UCSD-AML1 (cell line): ENCODE results near the gene MAPKAP1.
"Not testable (repeated sequence)": the region's sequence is repeated elsewhere in the genome, so short reads cannot be mapped to it uniquely, and the experiment has no call there.

Source experiments
- DNase-seq: peaks from one replicate; lab custom pipeline; 2025; ENCODE audit not compliant: unreplicated experiment; lab: John Stamatoyannopoulos, UW

Gene MAPKAP1

GRCh38 chr9:125570246-125570645 lies 136.8 kb downstream of the MAPKAP1 start:
- no peak for DNase-seq

- no peak for DNase-seq
Measured at GRCh38 chr9:125568621-125569020, 138.4 kb downstream of the MAPKAP1 start.

- not testable (repeated sequence) for DNase-seq
Measured at GRCh38 chr9:125566051-125566450, 141.0 kb downstream of the MAPKAP1 start.

GRCh38 chr9:125565126-125565525 lies 141.9 kb downstream of the MAPKAP1 start:
- no peak for DNase-seq

GRCh38 chr9:125564631-125565030 lies 142.4 kb downstream of the MAPKAP1 start:
- DNase-seq = no peak

- DNase-seq = no peak
Measured at GRCh38 chr9:125561509-125562148, 145.4 kb downstream of the MAPKAP1 start.

GRCh38 chr9:125559894-125560293 lies 147.1 kb downstream of the MAPKAP1 start:
- no peak for DNase-seq

GRCh38 chr9:125559194-125559593 lies 147.8 kb downstream of the MAPKAP1 start:
- no peak for DNase-seq

GRCh38 chr9:125558453-125559092 lies 148.4 kb downstream of the MAPKAP1 start:
- peak; percentile 15 for DNase-seq

- DNase-seq = no peak
Measured at GRCh38 chr9:125556046-125556721, 150.8 kb downstream of the MAPKAP1 start.

GRCh38 chr9:125554726-125555125 lies 152.3 kb downstream of the MAPKAP1 start:
- no peak for DNase-seq

GRCh38 chr9:125551781-125552180 lies 155.2 kb downstream of the MAPKAP1 start:
- DNase-seq = no peak

- DNase-seq = no peak
Measured at GRCh38 chr9:125549891-125550885, 156.8 kb downstream of the MAPKAP1 start.

- DNase-seq = no peak
Measured at GRCh38 chr9:125549465-125549871, 157.5 kb downstream of the MAPKAP1 start.

- no peak for DNase-seq
Measured at GRCh38 chr9:125549039-125549438, 158.0 kb downstream of the MAPKAP1 start.

GRCh38 chr9:125548141-125548540 lies 158.9 kb downstream of the MAPKAP1 start:
- no peak for DNase-seq

GRCh38 chr9:125547368-125547767 lies 159.6 kb downstream of the MAPKAP1 start:
- no peak for DNase-seq

- no peak for DNase-seq
Measured at GRCh38 chr9:125545845-125546244, 161.2 kb downstream of the MAPKAP1 start.

GRCh38 chr9:125544988-125545651 lies 161.9 kb downstream of the MAPKAP1 start:
- DNase-seq = no peak

GRCh38 chr9:125544484-125544883 lies 162.5 kb downstream of the MAPKAP1 start:
- DNase-seq = no peak
